Fibroblast of villous mesenchyme (primary cell): ENCODE results near the gene PBX1. TPM values are rescaled to one million over a fixed set of nuclear protein-coding genes. Genes with fewer than 3 reads are reported as not detected.
A peak's percentile ranks its signal among the peaks of the same experiment; 100 is the strongest.

Source experiments
- DNase-seq: peaks from one replicate; pipeline ENCODE4 v3.0.0-alpha.2; 2010; ENCODE audit warnings: low read depth
- H3K4me3 ChIP-seq: 2 replicates; pipeline ENCODE4 v1.5.1; 2011; ENCODE audit warnings: low read depth, mild to moderate bottlenecking, low read length
- total RNA-seq: library from RNA; depleted of rRNA; stranded (reverse); fragments of >200 nt; gene quantifications from 2 replicates; pipeline ENCODE4 v1.2.3, GENCODE V29; 2012
- TF ChIP-seq, protein P1 (sequence below): IDR thresholded peaks from 2 replicates; pipeline ENCODE4 v1.5.1; 2012; ENCODE audit warnings: low read depth, mild to moderate bottlenecking, low read length; ENCODE audit not compliant: insufficient read depth

PBX1 gene
- total RNA-seq, 1 donor, result 67.4 TPM

DNA sequence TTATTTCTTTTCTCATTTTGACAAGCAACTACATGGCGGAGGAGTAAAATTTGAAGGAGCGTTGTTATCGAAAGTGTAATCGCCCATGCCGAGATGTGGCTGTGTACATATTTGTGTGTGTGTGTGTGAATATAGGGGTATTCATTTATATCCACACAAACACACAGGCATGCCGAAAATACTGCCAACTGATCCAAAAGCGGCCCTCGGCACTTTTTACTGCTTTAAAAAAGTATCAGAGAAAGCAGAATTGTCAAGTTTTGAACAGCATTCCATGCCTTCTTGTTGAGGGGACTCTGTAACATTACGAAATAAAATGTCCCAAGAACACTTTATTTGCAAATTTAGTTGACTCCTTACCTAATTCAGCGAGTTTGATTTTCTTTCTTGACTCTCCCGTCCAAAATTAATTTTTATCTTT, 1.1 kb downstream of the PBX1 start:
- peak overlapping the region; percentile 74 for H3K4me3 ChIP-seq
- TF ChIP-seq, protein P1, sequence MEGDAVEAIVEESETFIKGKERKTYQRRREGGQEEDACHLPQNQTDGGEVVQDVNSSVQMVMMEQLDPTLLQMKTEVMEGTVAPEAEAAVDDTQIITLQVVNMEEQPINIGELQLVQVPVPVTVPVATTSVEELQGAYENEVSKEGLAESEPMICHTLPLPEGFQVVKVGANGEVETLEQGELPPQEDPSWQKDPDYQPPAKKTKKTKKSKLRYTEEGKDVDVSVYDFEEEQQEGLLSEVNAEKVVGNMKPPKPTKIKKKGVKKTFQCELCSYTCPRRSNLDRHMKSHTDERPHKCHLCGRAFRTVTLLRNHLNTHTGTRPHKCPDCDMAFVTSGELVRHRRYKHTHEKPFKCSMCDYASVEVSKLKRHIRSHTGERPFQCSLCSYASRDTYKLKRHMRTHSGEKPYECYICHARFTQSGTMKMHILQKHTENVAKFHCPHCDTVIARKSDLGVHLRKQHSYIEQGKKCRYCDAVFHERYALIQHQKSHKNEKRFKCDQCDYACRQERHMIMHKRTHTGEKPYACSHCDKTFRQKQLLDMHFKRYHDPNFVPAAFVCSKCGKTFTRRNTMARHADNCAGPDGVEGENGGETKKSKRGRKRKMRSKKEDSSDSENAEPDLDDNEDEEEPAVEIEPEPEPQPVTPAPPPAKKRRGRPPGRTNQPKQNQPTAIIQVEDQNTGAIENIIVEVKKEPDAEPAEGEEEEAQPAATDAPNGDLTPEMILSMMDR, result no peak
- DNase-seq, result peak; percentile 42

DNA sequence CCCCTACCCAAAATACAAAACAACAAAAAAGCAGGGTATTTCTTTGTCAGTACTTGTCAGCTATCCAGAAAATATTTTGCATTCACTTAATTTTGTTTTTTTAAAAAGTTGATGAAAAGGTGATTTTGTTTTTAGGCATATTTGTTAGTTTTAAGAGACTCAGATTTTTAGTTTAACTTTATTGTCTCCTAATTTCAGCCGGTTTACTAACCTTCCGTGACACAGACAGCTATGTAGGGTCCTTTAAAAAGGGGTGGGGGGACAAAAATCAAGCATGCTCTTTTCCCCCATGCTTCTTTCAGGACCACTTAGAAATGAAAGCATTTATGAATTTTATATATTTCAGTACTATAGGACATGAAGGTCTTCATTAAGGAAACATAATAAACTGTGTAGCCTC, 1.6 kb downstream of the PBX1 start:
- peak; percentile 14 for DNase-seq
- TF ChIP-seq, protein P1, result no peak
- peak overlapping the region; percentile 74 for H3K4me3 ChIP-seq

DNA sequence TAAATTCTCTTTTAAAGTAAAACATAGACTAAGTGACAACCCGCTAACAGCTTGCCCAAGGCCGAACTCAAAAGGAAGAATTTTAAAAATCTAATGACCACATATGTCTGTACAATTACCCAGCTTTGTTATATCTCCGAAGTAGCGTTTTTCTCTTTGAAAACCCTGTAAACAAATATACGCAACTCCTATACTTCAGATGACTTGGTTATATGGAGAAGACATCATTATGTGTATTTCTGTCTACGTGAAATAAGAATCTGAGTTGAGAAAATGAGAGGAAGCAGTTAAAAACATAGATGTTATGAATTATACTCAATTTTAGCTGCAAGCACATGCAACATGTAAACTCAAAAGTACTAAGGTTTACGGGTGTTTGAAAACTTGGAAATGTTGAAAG, 2.0 kb downstream of the PBX1 start:
- TF ChIP-seq, protein P1, result no peak
- H3K4me3 ChIP-seq, result peak overlapping the region; percentile 74
- peak; percentile 16 for DNase-seq

DNA sequence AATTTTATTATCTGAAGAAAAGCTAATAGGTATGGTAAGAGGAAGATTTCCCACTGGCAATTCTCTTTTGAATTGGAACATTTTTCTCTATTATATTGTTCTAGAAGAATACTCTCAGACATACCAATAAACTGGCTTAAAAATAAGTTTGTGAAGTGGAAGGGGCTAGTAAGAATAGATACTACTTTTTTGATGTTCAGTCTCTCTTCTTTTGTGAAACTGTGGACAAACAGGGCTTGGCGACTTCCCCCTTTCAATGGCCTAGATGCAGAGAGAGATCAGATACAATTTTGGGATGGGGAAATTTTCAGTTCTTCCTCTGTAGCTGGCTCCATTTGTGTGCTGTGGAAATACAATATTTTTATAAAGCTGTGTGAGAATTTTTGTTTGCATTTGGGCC, 2.5 kb downstream of the PBX1 start:
- peak overlapping the region; percentile 74 for H3K4me3 ChIP-seq
- TF ChIP-seq, protein P1, result no peak
- DNase-seq, result peak; percentile 19

DNA sequence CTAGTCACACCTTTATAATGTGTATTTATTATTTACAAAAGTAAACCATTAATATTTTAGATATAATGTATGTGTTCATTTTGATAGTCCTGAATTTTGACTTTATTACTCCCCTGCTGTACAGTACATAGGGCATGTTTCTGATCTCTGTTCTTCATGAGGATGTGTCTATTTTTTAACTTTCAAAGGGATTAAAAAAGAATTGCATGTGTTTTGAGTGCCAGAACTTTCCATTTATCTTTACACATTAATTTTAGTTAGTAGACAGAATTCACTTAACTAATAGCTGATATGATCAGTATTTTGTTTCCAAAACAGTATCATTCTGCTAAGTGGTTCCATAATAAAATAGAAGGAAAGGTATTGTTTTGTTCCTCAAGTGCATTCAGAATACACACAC, 3.1 kb downstream of the PBX1 start:
- no peak for DNase-seq
- TF ChIP-seq, protein P1, result no peak
- H3K4me3 ChIP-seq, result peak overlapping the region; percentile 74

DNA sequence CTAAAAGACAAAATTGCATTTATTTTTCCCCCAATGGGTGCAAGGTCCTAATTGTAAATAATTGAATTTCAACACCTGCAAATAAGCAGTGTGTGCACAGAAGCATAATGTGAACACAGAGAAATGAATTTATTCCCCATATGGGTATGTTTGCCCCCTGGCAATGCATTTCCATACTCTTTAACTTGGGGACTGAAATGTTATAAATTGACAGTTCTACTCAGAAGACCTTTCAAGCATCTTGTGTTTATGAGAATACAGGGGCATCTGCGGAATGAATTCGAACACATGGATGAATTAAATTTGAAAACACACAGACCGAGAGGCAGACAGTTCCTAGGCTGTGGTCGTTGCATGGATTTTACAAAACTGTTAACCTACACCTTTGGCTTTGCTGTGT, 3.5 kb downstream of the PBX1 start:
- peak overlapping the region; percentile 74 for H3K4me3 ChIP-seq

More for the DNA sequence above, 3.5 kb downstream of the PBX1 start:
- TF ChIP-seq, protein P1, result no peak
- peak; percentile 17 for DNase-seq
